Measurements from ENCODE around the gene CCNK.

Gene CCNK

GRCh38 chr14:99519931-99520421, 38.8 kb downstream of the CCNK start:
- DNase-seq (ENCODE audit: low read depth), result no peak

- DNase-seq (ENCODE audit: low read depth), result no peak
Measured at GRCh38 chr14:99520571-99521081, 39.4 kb downstream of the CCNK start.

GRCh38 chr14:99521176-99522024, 40.2 kb downstream of the CCNK start:
- no peak for DNase-seq (ENCODE audit: low read depth)

GRCh38 chr14:99522025-99522401, 40.8 kb downstream of the CCNK start:
- no peak for DNase-seq (ENCODE audit: low read depth)

- DNase-seq (ENCODE audit: low read depth), result no peak
Measured at GRCh38 chr14:99522457-99522891, 41.3 kb downstream of the CCNK start.

GRCh38 chr14:99522934-99523703, 41.9 kb downstream of the CCNK start:
- no peak for DNase-seq (ENCODE audit: low read depth)

- no peak for DNase-seq (ENCODE audit: low read depth)
Measured at GRCh38 chr14:99523704-99524055, 42.5 kb downstream of the CCNK start.

- no peak for DNase-seq (ENCODE audit: low read depth)
Measured at GRCh38 chr14:99524091-99524661, 43.0 kb downstream of the CCNK start.

GRCh38 chr14:99524804-99525698, 43.8 kb downstream of the CCNK start:
- DNase-seq (ENCODE audit: low read depth), result no peak

- DNase-seq (ENCODE audit: low read depth), result no peak
Measured at GRCh38 chr14:99525699-99526080, 44.5 kb downstream of the CCNK start.

GRCh38 chr14:99527026-99527425, 45.8 kb downstream of the CCNK start:
- DNase-seq (ENCODE audit: low read depth), result no peak

- DNase-seq (ENCODE audit: low read depth), result no peak
Measured at GRCh38 chr14:99527427-99528076, 46.3 kb downstream of the CCNK start.

GRCh38 chr14:99529899-99530298, 48.7 kb downstream of the CCNK start:
- DNase-seq (ENCODE audit: low read depth), result no peak

- DNase-seq (ENCODE audit: low read depth), result no peak
Measured at GRCh38 chr14:99530407-99531155, 49.4 kb downstream of the CCNK start.

- no peak for DNase-seq (ENCODE audit: low read depth)
Measured at GRCh38 chr14:99531251-99532096, 50.3 kb downstream of the CCNK start.

GRCh38 chr14:99532310-99532709, 51.1 kb downstream of the CCNK start:
- DNase-seq (ENCODE audit: low read depth), result no peak

- no peak for DNase-seq (ENCODE audit: low read depth)
Measured at GRCh38 chr14:99534333-99534732, 53.1 kb downstream of the CCNK start.

GRCh38 chr14:99534863-99535262, 53.7 kb downstream of the CCNK start:
- DNase-seq (ENCODE audit: low read depth), result no peak

- DNase-seq (ENCODE audit: low read depth), result no peak
Measured at GRCh38 chr14:99535448-99535847, 54.2 kb downstream of the CCNK start.

Measured in activated gamma-delta T cell treated with anti-CD3 and anti-CD28 coated beads, Interleukin-2, amount 50 U/mL, for 16 hours (primary cell).